Measurements from ENCODE around the gene RRP1. TPM values are rescaled to one million over a fixed set of nuclear protein-coding genes. Genes with fewer than 3 reads are reported as not detected.
A peak's percentile ranks its signal among the peaks of the same experiment; 100 is the strongest.
"Not testable (repeated sequence)": the region's sequence is repeated elsewhere in the genome, so short reads cannot be mapped to it uniquely, and the experiment has no call there.

Gene RRP1
- total RNA-seq, 1 donor from 2014 or later: 13.5 TPM

GRCh38 chr21:43825242-43825935 lies 36.0 kb downstream of the RRP1 start:
- intact Hi-C loops (cut with micrococcal nuclease): no loop called here
- DNase-seq (no peak), ATAC-seq (no peak)

GRCh38 chr21:43825936-43826622 lies 36.7 kb downstream of the RRP1 start:
- intact Hi-C loops (cut with micrococcal nuclease): no loop called here
- ATAC-seq: peak; percentile 49
- no peak for DNase-seq

- no peak for DNase-seq
- intact Hi-C loops (cut with micrococcal nuclease): no loop called here
- no peak for ATAC-seq
Observed at GRCh38 chr21:43826623-43826974, 37.2 kb downstream of the RRP1 start.

- intact Hi-C loops (cut with micrococcal nuclease): no loop called here
- DNase-seq (no peak), ATAC-seq (peak; percentile 46)
Observed at GRCh38 chr21:43827015-43827611, 37.7 kb downstream of the RRP1 start.

GRCh38 chr21:43829161-43829560 lies 39.8 kb downstream of the RRP1 start:
- intact Hi-C loops (cut with micrococcal nuclease): no loop called here

GRCh38 chr21:43829575-43830119 lies 40.3 kb downstream of the RRP1 start:
- DNase-seq: no peak

More at GRCh38 chr21:43829161-43829560, 39.8 kb downstream of the RRP1 start:
- no peak for ATAC-seq
- no peak for DNase-seq

GRCh38 chr21:43832158-43832550 lies 42.8 kb downstream of the RRP1 start:
- ATAC-seq (no peak), DNase-seq (no peak)
- intact Hi-C loops (cut with micrococcal nuclease): no loop called here

More at GRCh38 chr21:43829575-43830119, 40.3 kb downstream of the RRP1 start:
- no peak for ATAC-seq
- intact Hi-C loops (cut with micrococcal nuclease): no loop called here

- ATAC-seq (no peak), DNase-seq (no peak)
- intact Hi-C loops (cut with micrococcal nuclease): no loop called here
Observed at GRCh38 chr21:43832648-43833047, 43.3 kb downstream of the RRP1 start.

GRCh38 chr21:43834146-43834905 lies 44.9 kb downstream of the RRP1 start:
- DNase-seq: no peak
- no peak for ATAC-seq
- intact Hi-C loops (cut with micrococcal nuclease): no loop called here

GRCh38 chr21:43835050-43835449 lies 45.7 kb downstream of the RRP1 start:
- ATAC-seq (peak; percentile 18), DNase-seq (no peak)
- intact Hi-C loops (cut with micrococcal nuclease): no loop called here

- DNase-seq (no peak), ATAC-seq (no peak)
- intact Hi-C loops (cut with micrococcal nuclease): no loop called here
Observed at GRCh38 chr21:43835861-43836260, 46.5 kb downstream of the RRP1 start.

- ATAC-seq (no peak), DNase-seq (no peak)
- intact Hi-C loops (cut with micrococcal nuclease): no loop called here
Observed at GRCh38 chr21:43836616-43837015, 47.2 kb downstream of the RRP1 start.

- intact Hi-C loops (cut with micrococcal nuclease): no loop called here
- DNase-seq: no peak
- ATAC-seq: no peak
Observed at GRCh38 chr21:43840259-43840658, 50.9 kb downstream of the RRP1 start.

- ATAC-seq: no peak
- DNase-seq: no peak
- intact Hi-C loops (cut with micrococcal nuclease): no loop called here
Observed at GRCh38 chr21:43842742-43843141, 53.4 kb downstream of the RRP1 start.

- intact Hi-C loops (cut with micrococcal nuclease); DNase-seq; ATAC-seq: not testable (repeated sequence)
Observed at GRCh38 chr21:43844906-43845305, 55.5 kb downstream of the RRP1 start.

- DNase-seq: no peak
- no peak for ATAC-seq
- intact Hi-C loops (cut with micrococcal nuclease): no loop called here
Observed at GRCh38 chr21:43845386-43845785, 56.0 kb downstream of the RRP1 start.

- intact Hi-C loops (cut with micrococcal nuclease): no loop called here
- DNase-seq: no peak
- ATAC-seq: no peak
Observed at GRCh38 chr21:43846430-43846829, 57.1 kb downstream of the RRP1 start.

GRCh38 chr21:43847301-43847700 lies 57.9 kb downstream of the RRP1 start:
- ATAC-seq: no peak
- no peak for DNase-seq
- intact Hi-C loops (cut with micrococcal nuclease): no loop called here

- no peak for ATAC-seq
- no peak for DNase-seq
- intact Hi-C loops (cut with micrococcal nuclease): no loop called here
Observed at GRCh38 chr21:43848771-43849170, 59.4 kb downstream of the RRP1 start.
